Small intestine (tissue), 7 donors: ENCODE measurements around the gene ARMC7. TPM values are rescaled to one million over a fixed set of nuclear protein-coding genes. Genes with fewer than 3 reads are reported as not detected.
A peak's percentile ranks its signal among the peaks of the same experiment; 100 is the strongest.

Experiments used
- DNase-seq, 2 donors: peaks; one replicate each; pipeline versions ENCODE4 v3.0.0 to v3.0.0-alpha.2; 2013
- FAIRE-seq: peaks from 2 replicates; lab custom pipeline; 2012; peaks lifted over from hg19 to GRCh38; lab: Jason Lieb, UNC
- H3K27ac ChIP-seq, 3 donors: one replicate each; pipeline ENCODE4 v1.5.1; 2013; ENCODE audit warnings: low read length in 2 of 3, mild to moderate bottlenecking in 2 of 3, control low read depth in 1 of 3, inconsistent platforms in 1 of 3, low read depth in 1 of 3, moderate library complexity in 1 of 3
- H3K27me3 ChIP-seq, 3 donors: one replicate each; pipeline ENCODE4 v1.6.1; 2013; ENCODE audit warnings: low read length in 3 of 3, inconsistent platforms in 1 of 3; ENCODE audit not compliant: control insufficient read depth in 3 of 3, insufficient read depth in 3 of 3
- H3K36me3 ChIP-seq, 3 donors: one replicate each; pipeline ENCODE4 v1.6.1; 2013; ENCODE audit warnings: low read length in 3 of 3, inconsistent platforms in 1 of 3, low read depth in 1 of 3, mild to moderate bottlenecking in 1 of 3, moderate library complexity in 1 of 3; ENCODE audit not compliant: control insufficient read depth in 3 of 3, insufficient read depth in 2 of 3
- H3K4me1 ChIP-seq, 3 donors: one replicate each; pipeline ENCODE4 v1.6.1; 2013; ENCODE audit warnings: low read length in 2 of 3, inconsistent platforms in 1 of 3, low read depth in 1 of 3, mild to moderate bottlenecking in 1 of 3, moderate library complexity in 1 of 3; ENCODE audit not compliant: control insufficient read depth in 3 of 3, insufficient read depth in 2 of 3
- H3K4me3 ChIP-seq, 3 donors: one replicate each; pipeline ENCODE4 v1.5.1; 2013; ENCODE audit warnings: low read length in 3 of 3, control low read depth in 1 of 3, inconsistent platforms in 1 of 3, low read depth in 1 of 3, mild to moderate bottlenecking in 1 of 3, moderate library complexity in 1 of 3
- H3K9me3 ChIP-seq, 2 donors: one replicate each; pipeline ENCODE4 v1.6.1; 2013; ENCODE audit warnings: low read depth in 1 of 2, low read length in 1 of 2; ENCODE audit not compliant: control insufficient read depth in 2 of 2, insufficient read depth in 1 of 2
- WGBS, 3 donors: extraction: QIAGEN DNeasy Blood & Tissue Kit; methylation state at CpG; one replicate each; pipeline ENCODE4 v1.1.7; 2013; 5-methylcytosine and 5-hydroxymethylcytosine counted together
- polyA plus RNA-seq, 4 donors: library from polyadenylated mRNA; stranded (reverse) in 3 of 4; unstranded in 1 of 4; fragments of 200-250 nt in 3 of 4; fragments of 120-200 nt in 1 of 4; gene quantifications; one replicate each; pipeline versions ENCODE4 v1.2.1 to v1.2.3, GENCODE V29; 2013
- donor health status: healthy with polysubstance abuse.
- donor health status: control.
- donor health status: control.
- donor health status: Bipolar disorder and iron deficiency.
- donor health status: healthy.

Gene ARMC7
- polyA plus RNA-seq, 4 donors: 11.6 to 24.8 (median 18.7) TPM

- Histone ChIP-seq H3K36me3 (peaks cover 4 to 79% (median 24%) of the 10 kb centered on the region in 3 donors), H3K27me3 (no peaks in the 10 kb centered on the region), H3K27ac (no peak overlapping the region), H3K9me3 (no peaks in the 10 kb centered on the region), H3K4me1 (peaks cover 0 to 14% (median 0%) of the 10 kb centered on the region in 3 donors), H3K4me3 (no peak overlapping the region)
- WGBS, 3 donors: 95 to 97% (median 97%) methylated on average over 28 to 31 of the region's 31 CpGs
- FAIRE-seq: no peak
- no peak for DNase-seq
Observed at GRCh38 chr17:75099881-75100595, 9.7 kb upstream of the ARMC7 start.

GRCh38 chr17:75102385-75102821 lies 7.4 kb upstream of the ARMC7 start:
- no peak for FAIRE-seq
- H3K9me3 ChIP-seq: no peaks in the 10 kb centered on the region
- H3K4me1 ChIP-seq: no peaks in the 10 kb centered on the region
- H3K27me3 ChIP-seq: no peaks in the 10 kb centered on the region
- 61 to 72% (median 68%) methylated on average over 12 of the region's 12 CpGs for WGBS, 3 donors
- no peak overlapping the region for H3K27ac ChIP-seq
- DNase-seq: no peak
- H3K4me3 ChIP-seq: no peak overlapping the region
- H3K36me3 ChIP-seq: peaks cover 4 to 84% (median 24%) of the 10 kb centered on the region in 3 donors

- DNase-seq: no peak
- FAIRE-seq: no peak
- no peak overlapping the region for H3K4me3 ChIP-seq
- no peak overlapping the region for H3K27ac ChIP-seq
- H3K27me3 ChIP-seq: no peaks in the 10 kb centered on the region
- H3K36me3 ChIP-seq: peaks cover 4 to 69% (median 23%) of the 10 kb centered on the region in 3 donors
- H3K9me3 ChIP-seq: no peaks in the 10 kb centered on the region
- 88 to 92% (median 88%) methylated on average over 13 to 14 of the region's 14 CpGs for WGBS, 3 donors
- peaks cover 0 to 2% (median 0%) of the 10 kb centered on the region in 3 donors for H3K4me1 ChIP-seq
Observed at GRCh38 chr17:75103601-75104554, 5.9 kb upstream of the ARMC7 start.

GRCh38 chr17:75105126-75106080 lies 4.4 kb upstream of the ARMC7 start:
- FAIRE-seq: no peak

GRCh38 chr17:75108193-75108592 lies 1.6 kb upstream of the ARMC7 start:
- Histone ChIP-seq H3K9me3 (no peaks in the 10 kb centered on the region), H3K4me3 (no peak overlapping the region), H3K36me3 (peaks cover 0 to 38% (median 12%) of the 10 kb centered on the region in 3 donors), H3K27me3 (no peaks in the 10 kb centered on the region), H3K4me1 (peaks cover 0 to 15% (median 3%) of the 10 kb centered on the region in 3 donors), H3K27ac (no peak overlapping the region)
- no peak for FAIRE-seq
- 81 to 97% (median 82%) methylated on average over 2 of the region's 2 CpGs for WGBS, 3 donors
- DNase-seq: no peak

More at GRCh38 chr17:75105126-75106080, 4.4 kb upstream of the ARMC7 start:
- H3K9me3 ChIP-seq: no peaks in the 10 kb centered on the region
- H3K4me1 ChIP-seq: peaks cover 0 to 10% (median 3%) of the 10 kb centered on the region in 3 donors
- H3K27ac ChIP-seq: no peak overlapping the region
- H3K27me3 ChIP-seq: no peaks in the 10 kb centered on the region
- peak; percentile 68 to 79 for DNase-seq
- peaks cover 2 to 54% (median 12%) of the 10 kb centered on the region in 3 donors for H3K36me3 ChIP-seq
- 47 to 58% (median 56%) methylated on average over 20 of the region's 20 CpGs for WGBS, 3 donors
- H3K4me3 ChIP-seq: no peak overlapping the region

- no peak overlapping the region for H3K27ac ChIP-seq
- H3K9me3 ChIP-seq: no peaks in the 10 kb centered on the region
- peaks cover 0 to 18% (median 3%) of the 10 kb centered on the region in 3 donors for H3K4me1 ChIP-seq
- peak overlapping the region; percentile 73 to 90 (median 84) for H3K4me3 ChIP-seq
- H3K36me3 ChIP-seq: peaks cover 0 to 34% (median 8%) of the 10 kb centered on the region in 3 donors
- FAIRE-seq: no peak
- 4 to 5% (median 4%) methylated on average over 20 to 22 of the region's 22 CpGs for WGBS, 3 donors
- no peaks in the 10 kb centered on the region for H3K27me3 ChIP-seq
- peak in 1 of 2 donors; percentile 33 for DNase-seq
Observed at GRCh38 chr17:75109046-75109406, 743 bp upstream of the ARMC7 start.

GRCh38 chr17:75110234-75110937 lies 617 bp downstream of the ARMC7 start:
- peak overlapping the region; percentile 73 to 90 (median 84) for H3K4me3 ChIP-seq
- peak; percentile 51 to 62 for DNase-seq
- H3K9me3 ChIP-seq: no peaks in the 10 kb centered on the region
- H3K27ac ChIP-seq: peak overlapping the region in 2 of 3 donors; percentile 66 to 85
- 13 to 18% (median 16%) methylated on average over 35 to 40 of the region's 40 CpGs for WGBS, 3 donors
- peaks cover 0 to 25% (median 3%) of the 10 kb centered on the region in 3 donors for H3K4me1 ChIP-seq
- peaks cover 0 to 24% (median 2%) of the 10 kb centered on the region in 3 donors for H3K36me3 ChIP-seq
- no peak for FAIRE-seq
- no peaks in the 10 kb centered on the region for H3K27me3 ChIP-seq
